Measurements from ENCODE around the gene AMBRA1.

DNA sequence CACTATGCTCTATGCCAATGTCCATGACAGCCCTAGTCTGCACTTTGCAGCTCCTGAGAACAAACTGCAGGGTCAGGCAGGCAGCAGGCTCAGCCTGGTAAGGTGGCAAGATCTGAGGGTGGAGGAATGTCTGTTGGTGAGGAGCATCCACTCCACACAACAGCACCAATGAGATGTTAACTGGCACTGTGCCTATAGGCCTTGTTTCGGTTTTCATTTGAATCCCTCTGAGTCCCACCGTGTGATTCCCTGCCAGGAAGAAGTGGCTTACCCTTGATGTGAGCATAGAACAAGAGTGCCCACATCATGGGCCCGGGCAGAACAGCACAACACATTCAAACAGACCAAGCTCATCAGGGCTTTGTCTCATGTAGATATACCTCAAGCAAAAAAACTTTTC, 158.1 kb downstream of the AMBRA1 start:
- TF ChIP-seq, protein P1, sequence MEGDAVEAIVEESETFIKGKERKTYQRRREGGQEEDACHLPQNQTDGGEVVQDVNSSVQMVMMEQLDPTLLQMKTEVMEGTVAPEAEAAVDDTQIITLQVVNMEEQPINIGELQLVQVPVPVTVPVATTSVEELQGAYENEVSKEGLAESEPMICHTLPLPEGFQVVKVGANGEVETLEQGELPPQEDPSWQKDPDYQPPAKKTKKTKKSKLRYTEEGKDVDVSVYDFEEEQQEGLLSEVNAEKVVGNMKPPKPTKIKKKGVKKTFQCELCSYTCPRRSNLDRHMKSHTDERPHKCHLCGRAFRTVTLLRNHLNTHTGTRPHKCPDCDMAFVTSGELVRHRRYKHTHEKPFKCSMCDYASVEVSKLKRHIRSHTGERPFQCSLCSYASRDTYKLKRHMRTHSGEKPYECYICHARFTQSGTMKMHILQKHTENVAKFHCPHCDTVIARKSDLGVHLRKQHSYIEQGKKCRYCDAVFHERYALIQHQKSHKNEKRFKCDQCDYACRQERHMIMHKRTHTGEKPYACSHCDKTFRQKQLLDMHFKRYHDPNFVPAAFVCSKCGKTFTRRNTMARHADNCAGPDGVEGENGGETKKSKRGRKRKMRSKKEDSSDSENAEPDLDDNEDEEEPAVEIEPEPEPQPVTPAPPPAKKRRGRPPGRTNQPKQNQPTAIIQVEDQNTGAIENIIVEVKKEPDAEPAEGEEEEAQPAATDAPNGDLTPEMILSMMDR (IDR thresholded peaks at IDR 0.05): no peak
- TF ChIP-seq POLR2AphosphoS5 (IDR thresholded peaks at IDR 0.05) (no peak), POLR2A (IDR thresholded peaks at IDR 0.05; ENCODE audit: low read depth) (no peak), EP300 (IDR thresholded peaks at IDR 0.05) (no peak)
